Measurements from ENCODE around the gene SLC6A12.

SLC6A12 gene

GRCh38 chr12:213527-213932, 427 bp downstream of the SLC6A12 start:
- DNase-seq, result no peak

- DNase-seq, result no peak
Measured at GRCh38 chr12:212715-213526, 1.0 kb downstream of the SLC6A12 start.

GRCh38 chr12:212415-212714, 1.6 kb downstream of the SLC6A12 start:
- DNase-seq, result no peak

- DNase-seq, result no peak
Measured at GRCh38 chr12:211639-212414, 2.1 kb downstream of the SLC6A12 start.

- DNase-seq, result no peak
Measured at GRCh38 chr12:211142-211465, 2.9 kb downstream of the SLC6A12 start.

- DNase-seq, result no peak
Measured at GRCh38 chr12:210277-211141, 3.4 kb downstream of the SLC6A12 start.

- DNase-seq, result no peak
Measured at GRCh38 chr12:209851-210250, 4.1 kb downstream of the SLC6A12 start.

GRCh38 chr12:209246-209645, 4.7 kb downstream of the SLC6A12 start:
- no peak for DNase-seq

- DNase-seq, result no peak
Measured at GRCh38 chr12:208813-209212, 5.1 kb downstream of the SLC6A12 start.

- DNase-seq, result no peak
Measured at GRCh38 chr12:207804-208203, 6.2 kb downstream of the SLC6A12 start.

- no peak for DNase-seq
Measured at GRCh38 chr12:206746-207440, 7.1 kb downstream of the SLC6A12 start.

GRCh38 chr12:205026-205425, 8.9 kb downstream of the SLC6A12 start:
- DNase-seq, result no peak

GRCh38 chr12:204261-204678, 9.7 kb downstream of the SLC6A12 start:
- no peak for DNase-seq

GRCh38 chr12:203462-204260, 10.3 kb downstream of the SLC6A12 start:
- no peak for DNase-seq

- no peak for DNase-seq
Measured at GRCh38 chr12:203074-203461, 10.9 kb downstream of the SLC6A12 start.

GRCh38 chr12:202081-202731, 11.8 kb downstream of the SLC6A12 start:
- no peak for DNase-seq

- no peak for DNase-seq
Measured at GRCh38 chr12:201361-201760, 12.6 kb downstream of the SLC6A12 start.

GRCh38 chr12:198705-199104, 15.3 kb downstream of the SLC6A12 start:
- no peak for DNase-seq

GRCh38 chr12:197911-198695, 15.9 kb downstream of the SLC6A12 start:
- no peak for DNase-seq

GRCh38 chr12:197347-197746, 16.6 kb downstream of the SLC6A12 start:
- no peak for DNase-seq

GRCh38 chr12:196436-196835, 17.5 kb downstream of the SLC6A12 start:
- no peak for DNase-seq

All from NCI-H1694 treated with DMSO at 0.1 percent for 48 hours (cell line).